DMS114 treated with DMSO at 0.1 percent for 48 hours (cell line): ENCODE results near the gene TLCD3A.
A peak's percentile ranks its signal among the peaks of the same experiment; 100 is the strongest.
"Not testable (repeated sequence)": the region's sequence is repeated elsewhere in the genome, so short reads cannot be mapped to it uniquely, and the experiment has no call there.

Experiments used
- DNase-seq: peaks from one replicate; lab custom pipeline; 2025; ENCODE audit not compliant: unreplicated experiment; lab: John Stamatoyannopoulos, UW

The TLCD3A gene

GRCh38 chr17:784143-784542 lies 51.7 kb downstream of the TLCD3A start:
- no peak for DNase-seq

GRCh38 chr17:785901-786300 lies 53.5 kb downstream of the TLCD3A start:
- not testable (repeated sequence) for DNase-seq

- no peak for DNase-seq
Measured at GRCh38 chr17:787641-788221, 55.3 kb downstream of the TLCD3A start.

- no peak for DNase-seq
Measured at GRCh38 chr17:788551-788950, 56.2 kb downstream of the TLCD3A start.

GRCh38 chr17:789160-789840 lies 56.9 kb downstream of the TLCD3A start:
- no peak for DNase-seq

GRCh38 chr17:789931-790873 lies 57.8 kb downstream of the TLCD3A start:
- not testable (repeated sequence) for DNase-seq

- DNase-seq = not testable (repeated sequence)
Measured at GRCh38 chr17:790874-791247, 58.5 kb downstream of the TLCD3A start.

GRCh38 chr17:791829-792228 lies 59.4 kb downstream of the TLCD3A start:
- DNase-seq = no peak

- DNase-seq = peak; percentile 9
Measured at GRCh38 chr17:792277-792676, 59.9 kb downstream of the TLCD3A start.
